ENCODE data around the gene SCGB3A1. TPM values are rescaled to one million over a fixed set of nuclear protein-coding genes. Genes with fewer than 3 reads are reported as not detected.

SCGB3A1 gene
- total RNA-seq, 1 experiment from 2014 or later: not detected

DNA sequence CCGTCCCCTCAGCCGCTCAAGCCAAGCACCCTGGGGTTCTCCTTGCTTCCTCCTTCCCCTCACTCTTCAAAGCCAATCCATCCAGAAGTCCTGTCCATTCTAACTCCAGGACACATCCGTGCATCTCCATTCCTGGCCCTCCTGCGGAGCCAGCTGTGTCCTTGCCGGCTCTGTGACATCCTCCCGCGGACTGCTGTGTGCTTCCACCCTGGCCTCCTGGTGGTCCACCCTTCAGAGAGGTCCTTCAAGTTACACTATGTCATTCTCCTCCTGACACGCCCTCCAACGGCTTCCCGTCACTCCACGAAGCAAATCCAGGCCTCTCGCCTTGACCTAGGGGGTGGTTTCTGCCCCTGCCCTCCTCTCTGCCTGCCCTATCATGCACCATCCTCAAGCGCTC is 13.0 kb upstream of the SCGB3A1 start:
- Mint-ChIP-seq H3K36me3 (ENCODE audit: insufficient read depth, unreplicated experiment) (no peaks in the 10 kb centered on the region), H3K4me3 (ENCODE audit: low read depth, unreplicated experiment) (no peak overlapping the region), H3K27ac (ENCODE audit: unreplicated experiment) (no peak overlapping the region), H3K4me1 (ENCODE audit: low read depth, unreplicated experiment) (peaks cover 7% of the 10 kb centered on the region), H3K9me3 (ENCODE audit: low read depth, unreplicated experiment) (no peaks in the 10 kb centered on the region), H3K27me3 (ENCODE audit: unreplicated experiment) (peaks cover 58% of the 10 kb centered on the region)
- intact Hi-C loops (cut with micrococcal nuclease; ENCODE audit: unreplicated experiment): loop anchor here (10.0 kb wide), 1 partner anchor 309 kb away; the partner anchor contains the start of gene MAPK9
- CTCF ChIA-PET: no interaction called here
- no peak for DNase-seq
- no TSS peak for BruUV-seq (replicated peaks)
- TF ChIP-seq, protein P1, sequence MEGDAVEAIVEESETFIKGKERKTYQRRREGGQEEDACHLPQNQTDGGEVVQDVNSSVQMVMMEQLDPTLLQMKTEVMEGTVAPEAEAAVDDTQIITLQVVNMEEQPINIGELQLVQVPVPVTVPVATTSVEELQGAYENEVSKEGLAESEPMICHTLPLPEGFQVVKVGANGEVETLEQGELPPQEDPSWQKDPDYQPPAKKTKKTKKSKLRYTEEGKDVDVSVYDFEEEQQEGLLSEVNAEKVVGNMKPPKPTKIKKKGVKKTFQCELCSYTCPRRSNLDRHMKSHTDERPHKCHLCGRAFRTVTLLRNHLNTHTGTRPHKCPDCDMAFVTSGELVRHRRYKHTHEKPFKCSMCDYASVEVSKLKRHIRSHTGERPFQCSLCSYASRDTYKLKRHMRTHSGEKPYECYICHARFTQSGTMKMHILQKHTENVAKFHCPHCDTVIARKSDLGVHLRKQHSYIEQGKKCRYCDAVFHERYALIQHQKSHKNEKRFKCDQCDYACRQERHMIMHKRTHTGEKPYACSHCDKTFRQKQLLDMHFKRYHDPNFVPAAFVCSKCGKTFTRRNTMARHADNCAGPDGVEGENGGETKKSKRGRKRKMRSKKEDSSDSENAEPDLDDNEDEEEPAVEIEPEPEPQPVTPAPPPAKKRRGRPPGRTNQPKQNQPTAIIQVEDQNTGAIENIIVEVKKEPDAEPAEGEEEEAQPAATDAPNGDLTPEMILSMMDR (IDR thresholded peaks at IDR 0.05; ENCODE audit: unreplicated experiment): no peak

- CTCF ChIA-PET: no interaction called here
These were observed 11.8 kb upstream of the SCGB3A1 start for GRCh38 chr5:180603076-180603594.

DNA sequence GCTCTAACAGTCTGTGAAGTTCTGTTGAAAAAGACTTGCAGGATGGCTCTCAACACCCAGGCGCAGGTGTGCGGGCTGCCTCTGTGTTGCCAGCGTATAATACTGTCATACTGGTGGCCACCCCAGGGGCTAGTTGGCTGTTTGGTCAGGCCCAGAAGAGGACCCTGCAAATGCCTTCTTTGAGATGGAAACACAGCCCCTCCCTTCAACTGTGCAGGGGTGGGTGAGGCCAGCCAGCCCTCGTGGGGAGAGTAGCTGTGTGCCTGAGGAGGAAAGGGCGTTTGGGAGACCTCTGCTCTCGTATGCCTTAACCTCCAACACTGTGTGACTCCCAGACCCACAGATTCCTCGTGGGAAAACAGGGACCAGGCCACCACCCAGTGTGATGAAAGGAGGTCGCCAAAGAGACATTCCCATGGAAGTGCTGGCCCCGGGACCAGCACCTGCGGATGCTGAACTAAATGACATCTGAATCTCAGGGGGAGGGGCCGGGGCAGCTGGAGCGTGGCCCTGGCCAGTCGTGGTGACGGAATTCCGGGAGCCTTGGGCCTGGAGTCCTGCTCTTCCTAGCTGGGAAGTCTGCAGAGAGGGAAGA is 11.3 kb upstream of the SCGB3A1 start:
- Mint-ChIP-seq H3K4me1 (ENCODE audit: low read depth, unreplicated experiment) (peaks cover 7% of the 10 kb centered on the region), H3K27ac (ENCODE audit: unreplicated experiment) (no peak overlapping the region), H3K4me3 (ENCODE audit: low read depth, unreplicated experiment) (no peak overlapping the region), H3K36me3 (ENCODE audit: insufficient read depth, unreplicated experiment) (no peaks in the 10 kb centered on the region), H3K27me3 (ENCODE audit: unreplicated experiment) (peaks cover 58% of the 10 kb centered on the region), H3K9me3 (ENCODE audit: low read depth, unreplicated experiment) (no peaks in the 10 kb centered on the region)
- intact Hi-C loops (cut with micrococcal nuclease; ENCODE audit: unreplicated experiment): loop anchor here (10.0 kb wide), 1 partner anchor 308 kb away; the partner anchor contains the start of gene MAPK9
- TF ChIP-seq, protein P1 (IDR thresholded peaks at IDR 0.05; ENCODE audit: unreplicated experiment): no peak
- no peak for DNase-seq
- no TSS peak for BruUV-seq (replicated peaks)
- CTCF ChIA-PET: no interaction called here

More at GRCh38 chr5:180603076-180603594, 11.8 kb upstream of the SCGB3A1 start:
- no peak overlapping the region for H3K4me3 Mint-ChIP-seq (ENCODE audit: low read depth, unreplicated experiment)
- peaks cover 58% of the 10 kb centered on the region for H3K27me3 Mint-ChIP-seq (ENCODE audit: unreplicated experiment)
- H3K4me1 Mint-ChIP-seq (ENCODE audit: low read depth, unreplicated experiment): peaks cover 7% of the 10 kb centered on the region
- H3K9me3 Mint-ChIP-seq (ENCODE audit: low read depth, unreplicated experiment): no peaks in the 10 kb centered on the region
- DNase-seq: no peak
- TF ChIP-seq, protein P1 (IDR thresholded peaks at IDR 0.05; ENCODE audit: unreplicated experiment): no peak
- H3K36me3 Mint-ChIP-seq (ENCODE audit: insufficient read depth, unreplicated experiment): no peaks in the 10 kb centered on the region
- no TSS peak for BruUV-seq (replicated peaks)
- H3K27ac Mint-ChIP-seq (ENCODE audit: unreplicated experiment): no peak overlapping the region
- intact Hi-C loops (cut with micrococcal nuclease; ENCODE audit: unreplicated experiment): loop anchor here (10.0 kb wide), 1 partner anchor 308 kb away; the partner anchor contains the start of gene MAPK9

GRCh38 chr5:180601591-180602480 is 10.5 kb upstream of the SCGB3A1 start:
- intact Hi-C loops (cut with micrococcal nuclease; ENCODE audit: unreplicated experiment): loop anchor here (10.0 kb wide), 1 partner anchor 307 kb away; the partner anchor contains the start of gene MAPK9
- Mint-ChIP-seq H3K4me3 (ENCODE audit: low read depth, unreplicated experiment) (no peak overlapping the region), H3K27me3 (ENCODE audit: unreplicated experiment) (peaks cover 63% of the 10 kb centered on the region), H3K4me1 (ENCODE audit: low read depth, unreplicated experiment) (peaks cover 7% of the 10 kb centered on the region), H3K36me3 (ENCODE audit: insufficient read depth, unreplicated experiment) (no peaks in the 10 kb centered on the region), H3K9me3 (ENCODE audit: low read depth, unreplicated experiment) (no peaks in the 10 kb centered on the region), H3K27ac (ENCODE audit: unreplicated experiment) (no peak overlapping the region)
- DNase-seq: no peak
- no TSS peak for BruUV-seq (replicated peaks)
- CTCF ChIA-PET: no interaction called here
- TF ChIP-seq, protein P1 (IDR thresholded peaks at IDR 0.05; ENCODE audit: unreplicated experiment): no peak

Data from Calu3 (cell line).